Measurements from ENCODE around the gene HS3ST6.
"Not testable (repeated sequence)": the region's sequence is repeated elsewhere in the genome, so short reads cannot be mapped to it uniquely, and the experiment has no call there.

HS3ST6 gene

DNA sequence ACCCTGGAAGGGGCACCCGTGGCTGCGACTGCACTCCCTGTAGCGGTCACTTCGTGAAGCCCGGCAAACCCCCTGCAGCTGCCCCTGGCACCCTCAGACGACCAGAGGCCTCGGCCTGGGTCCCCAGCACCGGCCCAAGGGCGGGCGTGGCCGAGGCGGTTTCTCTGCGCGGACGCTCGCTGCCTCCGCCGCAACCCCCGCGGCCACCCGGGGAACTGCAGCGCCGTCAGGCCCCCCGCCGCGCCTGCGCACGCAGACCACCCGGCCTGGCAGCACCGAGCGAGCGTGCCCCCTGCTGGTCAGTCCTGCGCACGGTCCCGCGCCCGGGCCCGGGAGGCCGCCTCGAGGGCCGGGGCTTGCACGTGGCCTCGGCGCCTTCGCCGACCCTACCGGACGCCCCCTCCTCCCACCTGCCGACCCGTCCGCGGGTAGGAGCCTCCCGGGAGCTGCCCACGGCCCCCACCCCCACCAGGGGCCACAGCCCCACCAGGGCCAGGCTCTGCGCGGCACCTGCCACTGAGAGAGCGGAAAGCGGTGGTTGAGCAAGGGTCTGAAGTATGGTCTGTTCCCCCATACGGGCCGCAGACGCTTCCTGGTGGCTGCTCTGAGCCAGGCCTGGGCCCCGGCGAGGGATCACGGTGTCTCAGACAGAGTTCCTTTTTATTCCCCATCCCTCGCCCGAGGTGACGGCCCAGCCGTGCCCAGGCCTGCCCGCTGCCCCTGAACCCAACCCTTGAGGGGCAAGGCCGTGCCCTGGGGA is 11.5 kb upstream of the HS3ST6 start:
- peak overlapping the region; percentile 64 for H3K4me3 ChIP-seq (ENCODE audit: low read length)
- TF ChIP-seq CTCF (conservative IDR thresholded peaks at IDR 0.05; ENCODE audit: low read length): peak; percentile 46
- peak; percentile 79 for DNase-seq (ENCODE audit: low read depth)

DNA sequence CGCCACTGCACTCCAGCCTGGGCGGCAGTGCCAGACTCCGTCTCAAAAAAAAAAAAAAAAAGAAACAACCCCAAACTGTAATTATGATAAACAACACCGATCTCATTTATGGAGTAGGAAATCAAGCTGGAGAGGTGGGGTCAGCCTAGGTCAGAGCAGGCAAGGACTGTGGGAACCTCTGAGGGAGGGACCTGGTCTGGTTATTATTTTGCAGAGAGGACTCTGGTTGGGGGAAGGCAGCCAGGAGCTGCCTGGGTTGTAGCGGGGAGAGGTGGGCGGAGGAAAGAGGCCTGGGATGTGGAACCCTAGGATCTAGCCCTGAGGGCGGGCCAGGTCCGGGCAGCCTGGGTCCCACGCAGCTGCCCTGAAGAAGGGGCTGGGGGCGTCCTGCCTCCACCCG is 10.9 kb upstream of the HS3ST6 start:
- DNase-seq (ENCODE audit: low read depth): peak; percentile 43
- peak overlapping the region; percentile 64 for H3K4me3 ChIP-seq (ENCODE audit: low read length)
- no peak for TF ChIP-seq CTCF (conservative IDR thresholded peaks at IDR 0.05; ENCODE audit: low read length)

GRCh38 chr16:1926271-1926670 is 8.1 kb upstream of the HS3ST6 start:
- no peak for DNase-seq (ENCODE audit: low read depth)
- TF ChIP-seq CTCF (conservative IDR thresholded peaks at IDR 0.05; ENCODE audit: low read length): no peak
- H3K4me3 ChIP-seq (ENCODE audit: low read length): no peak overlapping the region

GRCh38 chr16:1924095-1924494 is 5.9 kb upstream of the HS3ST6 start:
- no peak for TF ChIP-seq CTCF (conservative IDR thresholded peaks at IDR 0.05; ENCODE audit: low read length)
- no peak for DNase-seq (ENCODE audit: low read depth)
- no peak overlapping the region for H3K4me3 ChIP-seq (ENCODE audit: low read length)

DNA sequence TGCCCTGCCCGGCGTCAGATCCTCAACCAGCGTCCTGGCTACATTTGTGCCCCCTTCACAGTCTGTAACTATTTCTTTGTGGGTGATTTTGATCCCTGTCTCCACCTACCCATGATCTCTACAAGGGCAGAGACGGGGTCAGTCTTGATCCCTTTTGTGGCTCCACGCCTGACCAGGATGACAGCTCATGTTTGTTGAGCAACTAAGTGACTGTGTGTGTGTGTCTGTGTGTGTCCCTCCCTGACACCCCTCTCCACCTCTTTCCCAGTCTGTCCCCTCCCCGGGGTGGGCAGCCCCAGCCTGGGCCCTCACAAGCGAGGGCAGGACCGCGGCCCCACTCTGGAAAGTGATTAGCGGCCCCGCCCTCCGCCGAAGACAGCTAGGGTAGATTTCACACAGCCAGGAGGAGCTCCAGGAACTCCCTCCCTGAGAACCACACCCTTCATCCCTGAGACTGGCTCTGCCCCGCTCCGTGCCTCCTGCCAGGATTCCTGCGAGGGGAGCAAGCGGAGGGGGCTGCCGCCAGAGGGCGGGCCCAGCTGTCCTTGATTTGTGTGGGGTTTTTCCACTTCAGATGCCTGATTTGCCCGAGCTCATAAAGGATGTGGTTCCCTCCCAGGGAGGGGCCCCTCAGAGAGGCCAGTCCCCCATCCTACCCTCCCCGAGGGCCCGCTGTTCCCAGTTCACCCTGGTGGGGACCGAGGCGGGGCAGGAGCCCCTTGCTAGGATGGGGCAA is 5.3 kb upstream of the HS3ST6 start:
- peak; percentile 37 for TF ChIP-seq CTCF (conservative IDR thresholded peaks at IDR 0.05; ENCODE audit: low read length)
- peak; percentile 38 for DNase-seq (ENCODE audit: low read depth)
- no peak overlapping the region for H3K4me3 ChIP-seq (ENCODE audit: low read length)

- no peak for DNase-seq (ENCODE audit: low read depth)
- no peak for TF ChIP-seq CTCF (conservative IDR thresholded peaks at IDR 0.05; ENCODE audit: low read length)
- H3K4me3 ChIP-seq (ENCODE audit: low read length): no peak overlapping the region
These were observed 4.1 kb upstream of the HS3ST6 start for GRCh38 chr16:1922357-1922756.

GRCh38 chr16:1920727-1921171 is 2.5 kb upstream of the HS3ST6 start:
- TF ChIP-seq CTCF (conservative IDR thresholded peaks at IDR 0.05; ENCODE audit: low read length): no peak
- H3K4me3 ChIP-seq (ENCODE audit: low read length): no peak overlapping the region
- no peak for DNase-seq (ENCODE audit: low read depth)

DNA sequence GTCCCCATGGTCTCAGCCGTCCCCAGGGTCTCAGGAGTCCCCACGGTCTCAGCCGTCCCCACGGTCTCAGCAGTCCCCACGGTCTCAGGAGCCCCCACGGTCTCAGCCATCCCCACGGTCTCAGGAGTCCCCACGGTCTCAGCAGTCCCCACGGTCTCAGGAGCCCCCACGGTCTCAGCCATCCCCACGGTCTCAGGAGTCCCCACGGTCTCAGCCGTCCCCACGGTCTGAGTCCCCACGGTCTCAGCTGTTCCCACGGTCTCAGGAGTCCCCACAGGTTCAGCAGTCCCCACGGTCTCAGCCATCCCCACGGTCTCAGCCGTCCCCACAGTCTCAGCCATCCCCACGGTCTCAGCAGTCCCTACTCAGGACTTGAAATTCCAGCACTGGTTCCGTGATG is 1.9 kb upstream of the HS3ST6 start:
- DNase-seq (ENCODE audit: low read depth); H3K4me3 ChIP-seq (ENCODE audit: low read length): not testable (repeated sequence)

Data from AG10803 (cell line).